Transverse colon (tissue), 4 donors: Measurements from ENCODE around the gene PITPNC1. TPM values are rescaled to one million over a fixed set of nuclear protein-coding genes. Genes with fewer than 3 reads are reported as not detected.
"Not testable (repeated sequence)": the region's sequence is repeated elsewhere in the genome, so short reads cannot be mapped to it uniquely, and the experiment has no call there.

Source experiments
- DNase-seq: peaks from one replicate; pipeline ENCODE4 v3.0.0-alpha.2; 2019
- H3K27ac ChIP-seq, 4 donors: fragments of 200-600 bp; sonication (generic); 2 replicates each; pipeline ENCODE4 v1.5.1; 2016 to 2018; ENCODE audit warnings: inconsistent platforms in 4 of 4
- H3K27me3 ChIP-seq: fragments of 200-600 bp; sonication (generic); 2 replicates; pipeline ENCODE4 v1.5.1; 2017; ENCODE audit warnings: inconsistent platforms
- H3K36me3 ChIP-seq, 4 donors: fragments of 200-600 bp; sonication (generic); 2 replicates each; pipeline ENCODE4 v1.5.1; 2017 to 2019; ENCODE audit warnings: inconsistent platforms in 4 of 4
- H3K4me1 ChIP-seq, 4 donors: fragments of 200-600 bp; sonication (generic); 2 replicates each; pipeline ENCODE4 v1.5.1; 2017 to 2020; ENCODE audit warnings: inconsistent platforms in 4 of 4
- H3K4me3 ChIP-seq, 4 donors: fragments of 200-600 bp; sonication (generic); 1 replicate in 1 of 4; 2 replicates in 3 of 4; pipeline versions ENCODE4 v1.5.1 to v1.6.1; 2017 to 2019; ENCODE audit warnings: inconsistent platforms in 4 of 4
- H3K9me3 ChIP-seq, 2 donors: fragments of 200-600 bp; sonication (generic); 2 replicates each; pipeline ENCODE4 v1.5.1; 2017 to 2019; ENCODE audit warnings: inconsistent platforms in 2 of 2
- CTCF ChIP-seq, 5 experiments: fragments of 200-600 bp in 3 of 5; fragments of 450-650 bp in 2 of 5; sonication (generic) in 3 of 5; IDR thresholded peaks; 1 replicate in 2 of 5; 2 replicates in 3 of 5; pipeline ENCODE4 v1.5.1; 2016 to 2017; ENCODE audit warnings: antibody characterized with exemption in 5 of 5, inconsistent platforms in 3 of 5, mild to moderate bottlenecking in 2 of 5, moderate library complexity in 1 of 5
- EP300 ChIP-seq: sonication (generic); formaldehyde crosslinking; IDR thresholded peaks from one replicate; pipeline ENCODE4 v1.6.1; 2017; ENCODE audit warnings: antibody characterized with exemption, low read depth
- POLR2A ChIP-seq: fragments of 450-650 bp; IDR thresholded peaks from one replicate; pipeline ENCODE4 v1.6.1; 2016; ENCODE audit warnings: antibody characterized with exemption, mild to moderate bottlenecking, moderate library complexity
- POLR2AphosphoS5 ChIP-seq, 3 donors: sonication (generic); formaldehyde crosslinking; IDR thresholded peaks; one replicate each; pipeline ENCODE4 v1.6.1; 2016; ENCODE audit warnings: antibody characterized with exemption in 3 of 3
- WGBS, 2 donors: methylation state at CpG; one replicate each; pipeline ENCODE4 v1.1.5; 2018; ENCODE audit warnings: low coverage in 1 of 2; 5-methylcytosine and 5-hydroxymethylcytosine counted together
- in situ Hi-C, 4 donors: fragments of 200-750 bp; cut with MboI; loops; one replicate each; pipeline versions ENCODE4 v1.15.0 to v1.15.1; 2017; ENCODE audit warnings: low sequenced_read_pairs in 3 of 4, low pct_ligation_motif_present in 1 of 4, low pct_unique_long_range_greater_than_20kb in 1 of 4
- intact Hi-C: fragments of 100-400 bp; cut with DNase I; formaldehyde crosslinking; loops from one replicate; pipeline ENCODE4 v1.15.1; 2023; ENCODE audit warnings: low total_unique reads
- total RNA-seq, 4 donors: library from RNA; depleted of rRNA; stranded (reverse); fragments of >200 nt; gene quantifications; one replicate each; pipeline ENCODE4 v1.1.0, GENCODE V29; 2016

The PITPNC1 gene
- total RNA-seq, 4 donors from 2014 or later, result 1.6 to 10.3 (median 4.0) TPM

GRCh38 chr17:67511804-67512203 lies 134.7 kb downstream of the PITPNC1 start:
- H3K27me3 ChIP-seq, result no peaks in the 10 kb centered on the region
- DNase-seq, result no peak
- in situ Hi-C loops (no loop called here), intact Hi-C loops (no loop called here)
- peaks cover 0 to 10% (median 0%) of the 10 kb centered on the region in 4 donors for H3K4me1 ChIP-seq
- H3K9me3 ChIP-seq, result peaks cover 0 to 5% of the 10 kb centered on the region in 2 donors
- H3K27ac ChIP-seq, result no peak overlapping the region
- no peaks in the 10 kb centered on the region for H3K36me3 ChIP-seq
- no peak overlapping the region for H3K4me3 ChIP-seq
- TF ChIP-seq CTCF (IDR thresholded peaks at IDR 0.05) (no peak), POLR2AphosphoS5 (IDR thresholded peaks at IDR 0.05) (no peak), POLR2A (no peak), EP300 (no peak)
- WGBS, 2 donors, result 91 to 100% methylated on average over 1 to 2 of the region's 2 CpGs

DNA sequence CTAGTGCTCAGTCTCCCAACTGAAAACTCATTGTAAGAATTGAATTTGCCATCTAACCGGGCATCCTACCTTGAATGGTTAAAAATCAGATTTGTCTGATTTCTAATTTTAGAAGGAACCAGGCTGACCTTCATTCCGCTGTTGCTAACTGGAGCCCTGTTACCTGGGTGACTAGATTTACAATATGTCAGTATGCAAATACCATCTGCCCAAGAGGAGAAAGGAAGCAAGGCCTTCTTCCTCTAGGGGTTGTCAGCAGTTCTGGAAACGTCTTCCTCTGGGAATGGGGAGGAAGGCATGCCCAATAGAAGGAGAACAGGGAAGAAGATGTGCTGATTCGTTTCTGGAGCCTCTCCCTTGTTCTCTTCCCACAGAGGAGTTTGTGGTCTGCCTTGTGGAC lies 137.9 kb downstream of the PITPNC1 start:
- no peak overlapping the region for H3K4me3 ChIP-seq
- peaks cover 0 to 11% (median 2%) of the 10 kb centered on the region in 4 donors for H3K4me1 ChIP-seq
- no peak for DNase-seq
- H3K27ac ChIP-seq, result no peak overlapping the region
- in situ Hi-C loops (no loop called here), intact Hi-C loops (no loop called here)
- H3K27me3 ChIP-seq, result no peaks in the 10 kb centered on the region
- H3K36me3 ChIP-seq, result no peaks in the 10 kb centered on the region
- no peaks in the 10 kb centered on the region for H3K9me3 ChIP-seq
- no peak for TF ChIP-seq CTCF (IDR thresholded peaks at IDR 0.05)
- TF ChIP-seq EP300, result no peak
- no peak for TF ChIP-seq POLR2A
- no peak for TF ChIP-seq POLR2AphosphoS5 (IDR thresholded peaks at IDR 0.05)
- WGBS, 2 donors, result 0 to 34% methylated on average over 2 to 4 of the region's 4 CpGs

GRCh38 chr17:67515490-67516083 lies 138.5 kb downstream of the PITPNC1 start:
- Histone ChIP-seq H3K36me3 (no peaks in the 10 kb centered on the region), H3K9me3 (no peaks in the 10 kb centered on the region), H3K27me3 (no peaks in the 10 kb centered on the region), H3K27ac (no peak overlapping the region), H3K4me3 (no peak overlapping the region), H3K4me1 (peaks cover 0 to 12% (median 2%) of the 10 kb centered on the region in 4 donors)
- no peak for DNase-seq
- intact Hi-C loops (no loop called here), in situ Hi-C loops (no loop called here)
- TF ChIP-seq POLR2AphosphoS5 (IDR thresholded peaks at IDR 0.05), result no peak
- no peak for TF ChIP-seq CTCF (IDR thresholded peaks at IDR 0.05)
- no peak for TF ChIP-seq EP300
- no peak for TF ChIP-seq POLR2A
- 78 to 86% methylated on average over 6 to 10 of the region's 10 CpGs for WGBS, 2 donors

- DNase-seq, H3K27ac ChIP-seq, H3K4me3 ChIP-seq, H3K27me3 ChIP-seq, in situ Hi-C loops, intact Hi-C loops, H3K9me3 ChIP-seq, H3K36me3 ChIP-seq: not testable (repeated sequence)
- 96% methylated on average over 10 of the region's 10 CpGs; no CpG with 5 or more reads in 1 of the 2 donors for WGBS, 2 donors
- H3K4me1 ChIP-seq, result peaks cover 0 to 12% (median 2%) of the 10 kb centered on the region in 4 donors
These were observed 139.5 kb downstream of the PITPNC1 start for GRCh38 chr17:67516571-67516970.

GRCh38 chr17:67517325-67517724 lies 140.2 kb downstream of the PITPNC1 start:
- Histone ChIP-seq H3K4me1 (peaks cover 0 to 12% (median 2%) of the 10 kb centered on the region in 4 donors), H3K27me3 (no peaks in the 10 kb centered on the region), H3K9me3 (no peaks in the 10 kb centered on the region), H3K27ac (no peak overlapping the region), H3K4me3 (no peak overlapping the region), H3K36me3 (no peaks in the 10 kb centered on the region)
- 68 to 71% methylated on average over 1 of the region's 1 CpG for WGBS, 2 donors
- TF ChIP-seq CTCF (IDR thresholded peaks at IDR 0.05) (no peak), POLR2AphosphoS5 (IDR thresholded peaks at IDR 0.05) (no peak), EP300 (no peak), POLR2A (no peak)
- no peak for DNase-seq
- in situ Hi-C loops, result no loop called here
- intact Hi-C loops, result no loop called here
